GM13977 (cell line): Measurements from ENCODE around the gene XIRP2.
"Not testable (repeated sequence)": the region's sequence is repeated elsewhere in the genome, so short reads cannot be mapped to it uniquely, and the experiment has no call there.

Experiments
- DNase-seq: peaks from one replicate; pipeline ENCODE4 v3.0.0; 2012; ENCODE audit warnings: low spot score
- CTCF ChIP-seq: IDR thresholded peaks from 2 replicates; pipeline ENCODE4 v1.5.1; 2012; ENCODE audit warnings: mild to moderate bottlenecking, control low read depth; ENCODE audit not compliant: insufficient read depth; ENCODE audit errors: extremely low read depth, missing control alignments
- in situ Hi-C: fragments of 300-500 bp; cut with MboI; formaldehyde crosslinking; loops from one replicate; pipeline ENCODE4 v1.12.0; 2022; ENCODE audit warnings: low sequenced_read_pairs, low pct_unique_long_range_greater_than_20kb, mixed read lengths, inconsistent platforms; ENCODE audit not compliant: unreplicated experiment

Gene XIRP2

GRCh38 chr2:167103757-167104133 lies 215.5 kb downstream of the XIRP2 start:
- no peak for TF ChIP-seq CTCF
- in situ Hi-C loops, result no loop called here
- no peak for DNase-seq

- DNase-seq, result no peak
- TF ChIP-seq CTCF, result no peak
- in situ Hi-C loops, result no loop called here
Measured at GRCh38 chr2:167104691-167105090, 216.4 kb downstream of the XIRP2 start.

GRCh38 chr2:167109682-167110081 lies 221.4 kb downstream of the XIRP2 start:
- DNase-seq, in situ Hi-C loops: not testable (repeated sequence)

- in situ Hi-C loops, result no loop called here
- TF ChIP-seq CTCF, result no peak
- DNase-seq, result no peak
Measured at GRCh38 chr2:167110345-167110744, 222.1 kb downstream of the XIRP2 start.

GRCh38 chr2:167114018-167114417 lies 225.7 kb downstream of the XIRP2 start:
- DNase-seq, result no peak
- in situ Hi-C loops, result no loop called here
- TF ChIP-seq CTCF, result no peak

GRCh38 chr2:167115541-167115940 lies 227.3 kb downstream of the XIRP2 start:
- in situ Hi-C loops, result no loop called here
- no peak for DNase-seq
- no peak for TF ChIP-seq CTCF

- DNase-seq, result no peak
- in situ Hi-C loops, result no loop called here
- no peak for TF ChIP-seq CTCF
Measured at GRCh38 chr2:167122389-167122788, 234.1 kb downstream of the XIRP2 start.
